Stimulated activated CD8-positive, alpha-beta memory T cell treated with anti-CD3 and anti-CD28 coated beads, Interleukin-7, amount 100 ng/mL, for 4 hours (primary cell): ENCODE results near the gene PRRC2A.
A peak's percentile ranks its signal among the peaks of the same experiment; 100 is the strongest.

Experiments
- DNase-seq, 2 donors: peaks; one replicate each; pipeline ENCODE4 v3.0.0-alpha.2; 2020; ENCODE audit warnings: low read depth in 2 of 2

The PRRC2A gene

DNA sequence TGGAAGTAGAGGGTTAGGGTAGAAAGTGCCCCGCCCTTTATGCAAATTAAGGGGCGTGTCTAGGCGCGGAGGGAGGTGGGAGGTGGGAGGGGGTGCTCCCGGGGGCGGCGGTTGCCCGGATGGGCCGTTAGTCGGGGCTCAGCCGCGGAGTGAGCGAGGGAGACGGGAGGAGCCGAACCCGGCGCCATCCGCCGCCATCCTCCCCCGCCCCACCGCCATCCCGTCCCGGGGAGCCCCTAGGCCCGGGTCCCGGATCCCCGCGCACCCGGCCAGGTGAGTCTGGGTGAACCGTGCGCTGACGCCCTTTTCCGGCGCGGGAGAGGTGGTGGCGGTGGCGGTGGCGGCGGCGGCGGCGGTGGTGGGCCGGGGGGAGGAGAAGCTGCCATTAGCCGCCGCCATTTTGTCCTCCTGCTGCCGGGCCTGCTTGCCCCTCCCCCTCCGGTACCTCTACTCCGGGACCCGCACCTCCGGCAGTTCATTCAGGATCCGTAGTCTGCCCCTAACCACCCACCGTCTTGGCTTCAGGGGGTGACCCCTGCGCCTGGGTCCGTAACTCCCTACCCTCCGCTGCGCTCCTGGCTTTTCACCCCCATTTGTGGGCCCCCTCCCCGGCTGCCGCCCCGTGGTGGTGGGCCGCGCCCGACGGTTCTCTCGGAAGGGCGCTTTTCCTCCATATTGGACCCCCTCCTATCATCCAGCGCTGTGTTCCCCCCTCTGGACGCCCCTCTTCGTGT lies at the start of gene PRRC2A:
Gene PRRC2A, plus strand, starts transcription at position 130 of the 734 bp plus-strand sequence. CDS start 2,075 bp downstream, outside the sequence.
- DNase-seq: no peak

DNA sequence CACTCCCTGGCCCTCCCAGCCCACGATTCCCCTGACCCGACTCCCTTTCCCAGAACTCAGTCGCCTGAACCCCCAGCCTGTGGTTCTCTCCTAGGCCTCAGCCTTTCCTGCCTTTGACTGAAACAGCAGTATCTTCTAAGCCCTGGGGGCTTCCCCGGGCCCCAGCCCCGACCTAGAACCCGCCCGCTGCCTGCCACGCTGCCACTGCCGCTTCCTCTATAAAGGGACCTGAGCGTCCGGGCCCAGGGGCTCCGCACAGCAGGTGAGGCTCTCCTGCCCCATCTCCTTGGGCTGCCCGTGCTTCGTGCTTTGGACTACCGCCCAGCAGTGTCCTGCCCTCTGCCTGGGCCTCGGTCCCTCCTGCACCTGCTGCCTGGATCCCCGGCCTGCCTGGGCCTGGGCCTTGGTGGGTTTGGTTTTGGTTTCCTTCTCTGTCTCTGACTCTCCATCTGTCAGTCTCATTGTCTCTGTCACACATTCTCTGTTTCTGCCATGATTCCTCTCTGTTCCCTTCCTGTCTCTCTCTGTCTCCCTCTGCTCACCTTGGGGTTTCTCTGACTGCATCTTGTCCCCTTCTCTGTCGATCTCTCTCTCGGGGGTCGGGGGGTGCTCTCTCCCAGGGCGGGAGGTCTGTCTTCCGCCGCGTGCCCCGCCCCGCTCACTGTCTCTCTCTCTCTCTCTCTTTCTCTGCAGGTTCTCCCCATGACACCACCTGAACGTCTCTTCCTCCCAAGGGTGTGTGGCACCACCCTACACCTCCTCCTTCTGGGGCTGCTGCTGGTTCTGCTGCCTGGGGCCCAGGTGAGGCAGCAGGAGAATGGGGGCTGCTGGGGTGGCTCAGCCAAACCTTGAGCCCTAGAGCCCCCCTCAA lies 48.2 kb upstream of the PRRC2A start, which contains the start of gene LTA:
Gene LTA, plus strand, starts transcription at position 249 of the 871 bp plus-strand sequence. Its CDS starts 454 bp downstream, at position 703.
- DNase-seq: peak; percentile 74 to 77

DNA sequence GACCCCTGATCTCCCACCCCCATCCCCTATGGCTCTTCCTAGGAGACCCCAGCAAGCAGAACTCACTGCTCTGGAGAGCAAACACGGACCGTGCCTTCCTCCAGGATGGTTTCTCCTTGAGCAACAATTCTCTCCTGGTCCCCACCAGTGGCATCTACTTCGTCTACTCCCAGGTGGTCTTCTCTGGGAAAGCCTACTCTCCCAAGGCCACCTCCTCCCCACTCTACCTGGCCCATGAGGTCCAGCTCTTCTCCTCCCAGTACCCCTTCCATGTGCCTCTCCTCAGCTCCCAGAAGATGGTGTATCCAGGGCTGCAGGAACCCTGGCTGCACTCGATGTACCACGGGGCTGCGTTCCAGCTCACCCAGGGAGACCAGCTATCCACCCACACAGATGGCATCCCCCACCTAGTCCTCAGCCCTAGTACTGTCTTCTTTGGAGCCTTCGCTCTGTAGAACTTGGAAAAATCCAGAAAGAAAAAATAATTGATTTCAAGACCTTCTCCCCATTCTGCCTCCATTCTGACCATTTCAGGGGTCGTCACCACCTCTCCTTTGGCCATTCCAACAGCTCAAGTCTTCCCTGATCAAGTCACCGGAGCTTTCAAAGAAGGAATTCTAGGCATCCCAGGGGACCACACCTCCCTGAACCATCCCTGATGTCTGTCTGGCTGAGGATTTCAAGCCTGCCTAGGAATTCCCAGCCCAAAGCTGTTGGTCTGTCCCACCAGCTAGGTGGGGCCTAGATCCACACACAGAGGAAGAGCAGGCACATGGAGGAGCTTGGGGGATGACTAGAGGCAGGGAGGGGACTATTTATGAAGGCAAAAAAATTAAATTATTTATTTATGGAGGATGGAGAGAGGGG lies 47.0 kb upstream of the PRRC2A start:
- DNase-seq: no peak

DNA sequence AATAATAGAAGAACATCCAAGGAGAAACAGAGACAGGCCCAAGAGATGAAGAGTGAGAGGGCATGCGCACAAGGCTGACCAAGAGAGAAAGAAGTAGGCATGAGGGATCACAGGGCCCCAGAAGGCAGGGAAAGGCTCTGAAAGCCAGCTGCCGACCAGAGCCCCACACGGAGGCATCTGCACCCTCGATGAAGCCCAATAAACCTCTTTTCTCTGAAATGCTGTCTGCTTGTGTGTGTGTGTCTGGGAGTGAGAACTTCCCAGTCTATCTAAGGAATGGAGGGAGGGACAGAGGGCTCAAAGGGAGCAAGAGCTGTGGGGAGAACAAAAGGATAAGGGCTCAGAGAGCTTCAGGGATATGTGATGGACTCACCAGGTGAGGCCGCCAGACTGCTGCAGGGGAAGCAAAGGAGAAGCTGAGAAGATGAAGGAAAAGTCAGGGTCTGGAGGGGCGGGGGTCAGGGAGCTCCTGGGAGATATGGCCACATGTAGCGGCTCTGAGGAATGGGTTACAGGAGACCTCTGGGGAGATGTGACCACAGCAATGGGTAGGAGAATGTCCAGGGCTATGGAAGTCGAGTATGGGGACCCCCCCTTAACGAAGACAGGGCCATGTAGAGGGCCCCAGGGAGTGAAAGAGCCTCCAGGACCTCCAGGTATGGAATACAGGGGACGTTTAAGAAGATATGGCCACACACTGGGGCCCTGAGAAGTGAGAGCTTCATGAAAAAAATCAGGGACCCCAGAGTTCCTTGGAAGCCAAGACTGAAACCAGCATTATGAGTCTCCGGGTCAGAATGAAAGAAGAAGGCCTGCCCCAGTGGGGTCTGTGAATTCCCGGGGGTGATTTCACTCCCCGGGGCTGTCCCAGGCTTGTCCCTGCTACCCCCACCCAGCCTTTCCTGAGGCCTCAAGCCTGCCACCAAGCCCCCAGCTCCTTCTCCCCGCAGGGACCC lies 46.1 kb upstream of the PRRC2A start:
- no peak for DNase-seq

GRCh38 chr6:31575335-31575901 lies 45.1 kb upstream of the PRRC2A start, which contains the start of gene TNF:
Gene TNF, plus strand, starts transcription at chr6:31575565. Its CDS starts 177 bp downstream, at chr6:31575742.
- DNase-seq: peak; percentile 70 to 82

- DNase-seq: no peak
These were observed 44.4 kb upstream of the PRRC2A start for GRCh38 chr6:31575952-31576685.

DNA sequence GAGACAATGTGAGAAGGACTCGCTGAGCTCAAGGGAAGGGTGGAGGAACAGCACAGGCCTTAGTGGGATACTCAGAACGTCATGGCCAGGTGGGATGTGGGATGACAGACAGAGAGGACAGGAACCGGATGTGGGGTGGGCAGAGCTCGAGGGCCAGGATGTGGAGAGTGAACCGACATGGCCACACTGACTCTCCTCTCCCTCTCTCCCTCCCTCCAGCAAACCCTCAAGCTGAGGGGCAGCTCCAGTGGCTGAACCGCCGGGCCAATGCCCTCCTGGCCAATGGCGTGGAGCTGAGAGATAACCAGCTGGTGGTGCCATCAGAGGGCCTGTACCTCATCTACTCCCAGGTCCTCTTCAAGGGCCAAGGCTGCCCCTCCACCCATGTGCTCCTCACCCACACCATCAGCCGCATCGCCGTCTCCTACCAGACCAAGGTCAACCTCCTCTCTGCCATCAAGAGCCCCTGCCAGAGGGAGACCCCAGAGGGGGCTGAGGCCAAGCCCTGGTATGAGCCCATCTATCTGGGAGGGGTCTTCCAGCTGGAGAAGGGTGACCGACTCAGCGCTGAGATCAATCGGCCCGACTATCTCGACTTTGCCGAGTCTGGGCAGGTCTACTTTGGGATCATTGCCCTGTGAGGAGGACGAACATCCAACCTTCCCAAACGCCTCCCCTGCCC lies 43.5 kb upstream of the PRRC2A start:
- no peak for DNase-seq

DNA sequence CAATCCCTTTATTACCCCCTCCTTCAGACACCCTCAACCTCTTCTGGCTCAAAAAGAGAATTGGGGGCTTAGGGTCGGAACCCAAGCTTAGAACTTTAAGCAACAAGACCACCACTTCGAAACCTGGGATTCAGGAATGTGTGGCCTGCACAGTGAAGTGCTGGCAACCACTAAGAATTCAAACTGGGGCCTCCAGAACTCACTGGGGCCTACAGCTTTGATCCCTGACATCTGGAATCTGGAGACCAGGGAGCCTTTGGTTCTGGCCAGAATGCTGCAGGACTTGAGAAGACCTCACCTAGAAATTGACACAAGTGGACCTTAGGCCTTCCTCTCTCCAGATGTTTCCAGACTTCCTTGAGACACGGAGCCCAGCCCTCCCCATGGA lies 42.9 kb upstream of the PRRC2A start:
- DNase-seq: no peak

DNA sequence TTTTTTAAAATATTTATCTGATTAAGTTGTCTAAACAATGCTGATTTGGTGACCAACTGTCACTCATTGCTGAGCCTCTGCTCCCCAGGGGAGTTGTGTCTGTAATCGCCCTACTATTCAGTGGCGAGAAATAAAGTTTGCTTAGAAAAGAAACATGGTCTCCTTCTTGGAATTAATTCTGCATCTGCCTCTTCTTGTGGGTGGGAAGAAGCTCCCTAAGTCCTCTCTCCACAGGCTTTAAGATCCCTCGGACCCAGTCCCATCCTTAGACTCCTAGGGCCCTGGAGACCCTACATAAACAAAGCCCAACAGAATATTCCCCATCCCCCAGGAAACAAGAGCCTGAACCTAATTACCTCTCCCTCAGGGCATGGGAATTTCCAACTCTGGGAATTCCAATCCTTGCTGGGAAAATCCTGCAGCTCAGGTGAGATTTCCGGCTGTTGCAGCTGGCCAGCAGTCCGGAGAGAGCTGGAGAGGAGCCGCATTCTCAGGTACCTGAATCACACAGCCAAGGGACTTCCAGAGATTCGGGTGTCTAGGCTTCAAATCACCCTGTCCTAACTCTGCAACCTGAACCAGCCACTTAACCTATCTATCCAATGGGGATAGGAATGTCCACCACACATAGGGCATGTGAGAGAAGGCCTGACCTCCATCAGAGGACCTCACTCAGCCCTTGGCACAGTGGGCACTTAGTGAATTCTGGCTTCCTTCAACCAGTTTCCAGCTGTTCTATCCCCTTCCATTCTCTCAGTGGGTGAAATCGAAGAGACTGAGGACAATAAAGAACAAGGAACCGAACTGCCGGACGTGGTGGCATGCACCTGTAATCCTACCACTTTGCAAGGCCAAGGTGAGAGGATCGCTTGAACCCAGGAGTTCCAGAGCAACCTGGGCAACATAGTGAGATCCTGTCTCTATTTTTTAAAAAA lies 42.1 kb upstream of the PRRC2A start:
- no peak for DNase-seq

GRCh38 chr6:31579119-31579505 lies 41.4 kb upstream of the PRRC2A start:
- no peak for DNase-seq

- no peak for DNase-seq
These were observed 40.7 kb upstream of the PRRC2A start for GRCh38 chr6:31579546-31580437.

GRCh38 chr6:31580438-31580740 lies 40.1 kb upstream of the PRRC2A start:
- DNase-seq: no peak

- DNase-seq: peak; percentile 71 to 84
These were observed 39.6 kb upstream of the PRRC2A start for GRCh38 chr6:31580807-31581433.

- no peak for DNase-seq
These were observed 38.9 kb upstream of the PRRC2A start for GRCh38 chr6:31581434-31582229.

GRCh38 chr6:31582230-31582643 lies 38.3 kb upstream of the PRRC2A start, which contains the start of gene LTB:
Gene LTB, minus strand, starts transcription at chr6:31582424. Its CDS starts 7 bp downstream, at chr6:31582417.
- DNase-seq: peak in 1 of 2 donors; percentile 68
